DOHH2 (cell line): Measurements from ENCODE around the gene ADAM30.

Experiments used
- H3F3A ChIP-seq: fragments of 200-600 bp; sonication (generic), shearing (Covaris generic); 2 replicates; pipeline ENCODE4 v1.6.0; 2016; ENCODE audit warnings: antibody characterized with exemption, mild to moderate bottlenecking; ENCODE audit not compliant: control insufficient read depth, insufficient read depth
- H3K27ac ChIP-seq: fragments of 200-600 bp; sonication (generic); 2 replicates; pipeline ENCODE4 v1.5.1; 2014; ENCODE audit warnings: low read depth, mild to moderate bottlenecking, low read length, moderate library complexity
- H3K27me3 ChIP-seq: fragments of 200-600 bp; sonication (generic); 2 replicates; pipeline ENCODE4 v1.6.1; 2014; ENCODE audit warnings: mild to moderate bottlenecking, low read length, mixed read lengths; ENCODE audit not compliant: control insufficient read depth
- H3K36me3 ChIP-seq: fragments of 200-600 bp; sonication (generic); 2 replicates; pipeline ENCODE4 v1.6.1; 2014; ENCODE audit warnings: mild to moderate bottlenecking, low read length, moderate library complexity, mixed read lengths; ENCODE audit not compliant: control insufficient read depth
- H3K4me1 ChIP-seq: fragments of 200-600 bp; sonication (generic); 2 replicates; pipeline ENCODE4 v1.6.1; 2014; ENCODE audit warnings: mild to moderate bottlenecking, low read length, mixed read lengths; ENCODE audit not compliant: control insufficient read depth
- H3K4me2 ChIP-seq: fragments of 200-600 bp; sonication (generic); 2 replicates; pipeline ENCODE4 v1.6.0; 2014; ENCODE audit warnings: mild to moderate bottlenecking, low read length, moderate library complexity
- H3K4me3 ChIP-seq: fragments of 200-600 bp; sonication (generic); 2 replicates; pipeline ENCODE4 v1.5.1; 2014; ENCODE audit warnings: mild to moderate bottlenecking, low read length, mixed read lengths
- H3K79me2 ChIP-seq: fragments of 200-600 bp; sonication (generic); 2 replicates; pipeline ENCODE4 v1.6.1; 2014; ENCODE audit warnings: mild to moderate bottlenecking, low read length, mixed read lengths; ENCODE audit not compliant: control insufficient read depth
- H3K9me2 ChIP-seq: fragments of 200-600 bp; sonication (generic); replicated peaks from 2 replicates; pipeline ENCODE4 v1.6.1; 2014; ENCODE audit warnings: mild to moderate bottlenecking, low read length, mixed read lengths; ENCODE audit not compliant: control insufficient read depth
- H3K9me3 ChIP-seq: fragments of 200-600 bp; sonication (generic); 2 replicates; pipeline ENCODE4 v1.6.1; 2014; ENCODE audit warnings: antibody characterized with exemption, low read length, mixed read lengths; ENCODE audit not compliant: control insufficient read depth, insufficient read depth
- H4K20me1 ChIP-seq: fragments of 200-600 bp; sonication (generic); 2 replicates; pipeline ENCODE4 v1.6.0; 2014; ENCODE audit warnings: low read depth, mild to moderate bottlenecking, antibody characterized with exemption, low read length, moderate library complexity; ENCODE audit not compliant: control insufficient read depth, insufficient read depth
- EZH2phosphoT487 ChIP-seq: fragments of 200-600 bp; sonication (generic); IDR thresholded peaks from 2 replicates; pipeline ENCODE4 v1.6.1; 2017; ENCODE audit warnings: borderline replicate concordance, mild to moderate bottlenecking, antibody characterized with exemption, low read length, moderate library complexity, mixed read lengths
- TF ChIP-seq, protein P1 (sequence below): fragments of 200-600 bp; sonication (generic); IDR thresholded peaks from one replicate; pipeline ENCODE4 v1.5.1; 2014; ENCODE audit warnings: antibody characterized with exemption, mild to moderate bottlenecking, low read depth, low read length; ENCODE audit not compliant: poor library complexity, severe bottlenecking

The ADAM30 gene

GRCh38 chr1:119893238-119893791 is 3.0 kb downstream of the ADAM30 start:
- H3K9me2 ChIP-seq = no peaks in the 10 kb centered on the region
- H3K4me3 ChIP-seq = no peak overlapping the region
- no peaks in the 10 kb centered on the region for H3K27me3 ChIP-seq
- no peak overlapping the region for H3K4me2 ChIP-seq
- H3F3A ChIP-seq = no peaks in the 10 kb centered on the region
- TF ChIP-seq, protein P1, sequence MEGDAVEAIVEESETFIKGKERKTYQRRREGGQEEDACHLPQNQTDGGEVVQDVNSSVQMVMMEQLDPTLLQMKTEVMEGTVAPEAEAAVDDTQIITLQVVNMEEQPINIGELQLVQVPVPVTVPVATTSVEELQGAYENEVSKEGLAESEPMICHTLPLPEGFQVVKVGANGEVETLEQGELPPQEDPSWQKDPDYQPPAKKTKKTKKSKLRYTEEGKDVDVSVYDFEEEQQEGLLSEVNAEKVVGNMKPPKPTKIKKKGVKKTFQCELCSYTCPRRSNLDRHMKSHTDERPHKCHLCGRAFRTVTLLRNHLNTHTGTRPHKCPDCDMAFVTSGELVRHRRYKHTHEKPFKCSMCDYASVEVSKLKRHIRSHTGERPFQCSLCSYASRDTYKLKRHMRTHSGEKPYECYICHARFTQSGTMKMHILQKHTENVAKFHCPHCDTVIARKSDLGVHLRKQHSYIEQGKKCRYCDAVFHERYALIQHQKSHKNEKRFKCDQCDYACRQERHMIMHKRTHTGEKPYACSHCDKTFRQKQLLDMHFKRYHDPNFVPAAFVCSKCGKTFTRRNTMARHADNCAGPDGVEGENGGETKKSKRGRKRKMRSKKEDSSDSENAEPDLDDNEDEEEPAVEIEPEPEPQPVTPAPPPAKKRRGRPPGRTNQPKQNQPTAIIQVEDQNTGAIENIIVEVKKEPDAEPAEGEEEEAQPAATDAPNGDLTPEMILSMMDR = no peak
- TF ChIP-seq EZH2phosphoT487 = no peak
- no peak overlapping the region for H3K27ac ChIP-seq
- no peaks in the 10 kb centered on the region for H3K79me2 ChIP-seq
- no peaks in the 10 kb centered on the region for H3K36me3 ChIP-seq
- H3K4me1 ChIP-seq = no peaks in the 10 kb centered on the region
- no peaks in the 10 kb centered on the region for H4K20me1 ChIP-seq
- no peaks in the 10 kb centered on the region for H3K9me3 ChIP-seq

- Histone ChIP-seq H3K9me2 (no peaks in the 10 kb centered on the region), H3K79me2 (no peaks in the 10 kb centered on the region), H3K27me3 (no peaks in the 10 kb centered on the region), H3K4me2 (no peak overlapping the region), H3K4me1 (no peaks in the 10 kb centered on the region), H3K36me3 (no peaks in the 10 kb centered on the region), H3F3A (no peaks in the 10 kb centered on the region), H4K20me1 (no peaks in the 10 kb centered on the region), H3K4me3 (no peak overlapping the region), H3K27ac (no peak overlapping the region), H3K9me3 (no peaks in the 10 kb centered on the region)
- TF ChIP-seq, protein P1 = no peak
- no peak for TF ChIP-seq EZH2phosphoT487
Measured at GRCh38 chr1:119891386-119891785, 4.9 kb downstream of the ADAM30 start.

GRCh38 chr1:119888476-119888875 is 7.8 kb downstream of the ADAM30 start:
- TF ChIP-seq, protein P1 = no peak
- TF ChIP-seq EZH2phosphoT487 = no peak
- H3K27ac ChIP-seq = no peak overlapping the region
- no peaks in the 10 kb centered on the region for H4K20me1 ChIP-seq
- H3K4me2 ChIP-seq = no peak overlapping the region
- H3K4me1 ChIP-seq = no peaks in the 10 kb centered on the region
- H3K79me2 ChIP-seq = no peaks in the 10 kb centered on the region
- no peak overlapping the region for H3K4me3 ChIP-seq
- no peaks in the 10 kb centered on the region for H3K36me3 ChIP-seq
- H3K9me3 ChIP-seq = no peaks in the 10 kb centered on the region
- H3F3A ChIP-seq = no peaks in the 10 kb centered on the region
- H3K9me2 ChIP-seq = no peaks in the 10 kb centered on the region
- 0 out of 2 replicates have a peak, but pooled peaks cover 5% of the 10 kb centered on the region for H3K27me3 ChIP-seq

GRCh38 chr1:119887427-119887826 is 8.9 kb downstream of the ADAM30 start:
- H3K4me2 ChIP-seq = no peak overlapping the region
- H3K4me3 ChIP-seq = no peak overlapping the region
- H3K27ac ChIP-seq = no peak overlapping the region
- no peaks in the 10 kb centered on the region for H3K79me2 ChIP-seq
- no peaks in the 10 kb centered on the region for H4K20me1 ChIP-seq
- no peaks in the 10 kb centered on the region for H3F3A ChIP-seq
- H3K9me2 ChIP-seq = no peaks in the 10 kb centered on the region
- H3K36me3 ChIP-seq = no peaks in the 10 kb centered on the region
- H3K27me3 ChIP-seq = 0 out of 2 replicates have a peak, but pooled peaks cover 5% of the 10 kb centered on the region
- no peaks in the 10 kb centered on the region for H3K9me3 ChIP-seq
- TF ChIP-seq, protein P1 = no peak
- no peak for TF ChIP-seq EZH2phosphoT487
- H3K4me1 ChIP-seq = no peaks in the 10 kb centered on the region
